Measurements from ENCODE around the gene BMAL2.

The BMAL2 gene

DNA sequence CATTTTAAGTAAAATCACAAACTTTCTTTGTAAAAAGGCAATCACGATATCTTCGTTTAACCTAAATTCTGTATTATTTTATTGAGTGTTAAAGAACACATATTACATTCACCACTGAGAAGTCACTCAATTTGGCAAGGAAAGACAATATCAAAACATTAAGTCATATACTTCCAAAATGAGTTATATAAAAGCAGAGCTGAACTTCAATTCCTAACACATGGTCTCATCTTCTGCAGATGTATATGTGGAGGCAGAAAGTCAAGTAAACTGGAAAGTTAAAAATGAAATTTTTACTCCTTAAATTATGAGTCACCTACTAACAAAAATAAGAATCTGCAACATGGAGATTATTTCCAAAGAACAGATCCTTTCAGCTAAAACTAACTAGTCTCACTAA, 28.7 kb downstream of the BMAL2 start:
- no peak for DNase-seq

DNA sequence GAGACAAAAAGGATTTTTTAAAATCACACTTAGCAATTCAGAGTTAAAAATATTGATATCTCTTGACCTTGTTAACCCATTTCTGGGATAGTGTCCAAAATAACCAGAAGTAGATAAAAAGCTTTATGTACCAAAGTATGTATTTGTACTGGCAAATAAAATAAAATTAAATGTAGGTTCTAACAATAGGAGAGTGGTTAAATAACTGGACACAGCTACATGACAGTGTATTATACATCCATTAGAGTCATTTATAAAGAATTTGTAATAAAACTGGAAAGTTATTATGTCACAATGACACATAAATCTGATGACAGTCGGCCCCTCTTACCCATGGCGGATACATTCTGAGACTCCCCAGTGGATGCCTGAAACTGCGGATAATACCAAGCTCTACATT, 34.0 kb downstream of the BMAL2 start:
- no peak for DNase-seq

DNA sequence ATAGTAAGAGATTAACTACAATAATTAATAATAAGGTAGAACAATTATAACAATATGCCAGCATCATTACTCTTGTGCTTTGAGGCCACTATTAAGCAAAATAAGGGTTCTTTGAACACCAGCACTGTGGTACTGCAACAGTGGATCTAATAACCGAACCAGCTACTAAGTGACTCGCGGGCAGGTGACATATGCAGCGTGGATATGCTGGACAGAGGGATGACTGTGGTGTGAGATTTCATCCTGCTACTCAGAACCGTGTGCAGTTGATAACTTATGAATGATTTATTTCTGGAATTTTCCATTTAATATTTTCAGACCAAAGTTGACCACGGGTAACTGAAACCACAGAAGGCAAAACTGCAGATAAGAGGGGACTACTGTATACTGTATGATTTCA, 34.4 kb downstream of the BMAL2 start:
- no peak for DNase-seq

DNA sequence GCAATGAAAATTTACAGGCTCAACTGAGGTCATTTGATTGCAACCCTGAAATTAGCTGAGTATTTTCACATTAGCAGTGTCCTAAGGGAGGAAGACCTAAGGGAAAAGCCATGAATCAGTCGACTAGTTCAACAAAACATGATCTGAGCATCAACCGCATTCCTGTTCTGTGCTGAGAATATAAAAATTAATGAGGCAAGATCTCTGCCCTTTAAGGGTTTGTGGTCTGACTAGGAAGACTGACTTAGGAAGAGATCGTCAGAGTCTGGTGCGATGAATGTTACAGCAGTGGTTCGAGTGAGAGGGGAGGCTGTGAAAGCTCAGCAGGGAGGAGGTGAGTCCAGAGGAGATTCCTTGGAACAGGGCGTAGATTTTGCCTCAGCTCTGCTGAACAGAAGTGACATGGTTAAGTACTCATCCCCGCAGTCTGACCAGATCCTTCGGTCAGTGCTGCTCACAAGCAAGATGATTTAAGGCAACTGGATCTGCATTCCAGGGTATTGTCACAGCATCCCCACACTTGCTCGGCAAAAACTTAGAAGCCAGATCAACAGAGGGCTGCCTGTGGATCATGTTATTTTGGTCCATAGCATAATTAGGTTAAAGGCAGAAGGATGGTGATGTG, 49.6 kb downstream of the BMAL2 start:
- no peak for DNase-seq
